ENCODE measurements around the gene PIN1. TPM values are rescaled to one million over a fixed set of nuclear protein-coding genes. Genes with fewer than 3 reads are reported as not detected.

PIN1 gene
- total and polyA plus RNA-seq, 2 of the 8 experiments (the other 6 are each of a cell fraction or from before 2014, with no cell fraction given), result 78.3 to 90.8 TPM

DNA sequence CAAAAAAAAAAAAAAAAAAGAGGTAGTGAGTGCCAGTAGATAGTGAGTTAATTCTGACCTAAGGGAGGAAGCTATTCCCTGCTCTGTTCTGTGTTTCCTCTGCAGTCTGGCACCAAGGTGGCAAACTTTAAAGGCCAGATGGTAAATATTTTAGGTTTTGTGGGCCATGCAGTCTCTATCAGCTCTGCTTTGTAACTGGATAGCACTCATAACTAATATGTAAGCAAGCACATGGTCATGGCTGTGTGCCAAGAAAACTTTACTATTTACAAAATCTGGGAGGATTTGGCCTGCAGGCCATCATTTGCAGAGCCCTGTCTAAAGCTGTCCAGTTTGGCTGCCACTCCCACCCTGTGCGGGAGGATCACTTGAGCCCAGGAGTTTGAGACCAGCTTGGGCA, 4.3 kb downstream of the PIN1 start:
- H2AK5ac ChIP-seq (ENCODE audit: low read depth, low read length), result no peak overlapping the region
- no peak overlapping the region for H3K14ac ChIP-seq (ENCODE audit: insufficient read length)
- POLR2A ChIA-PET (ENCODE audit: partially characterized antibody), result no interaction called here
- no peak overlapping the region for H2BK15ac ChIP-seq (ENCODE audit: low read length)
- no peak overlapping the region for H3K4me3 ChIP-seq (ENCODE audit: extremely low read depth in 1 of 4, insufficient read depth in 2 of 4, low read depth in 3 of 4, low read length in 4 of 4)
- no peak overlapping the region for H4K5ac ChIP-seq (ENCODE audit: insufficient read length, low read depth, low read length)
- peaks cover 6% of the 10 kb centered on the region; the same call in 1 of the 2 replicates for H3K23me2 ChIP-seq (ENCODE audit: low read depth, low read length)
- peaks cover 14% of the 10 kb centered on the region for H3K79me1 ChIP-seq (ENCODE audit: low read depth, low read length)
- H3K23ac ChIP-seq (ENCODE audit: insufficient read length), result no peak overlapping the region
- FAIRE-seq, result no peak
- H3K27ac ChIP-seq (ENCODE audit: low read depth, low read length), result no peak overlapping the region
- peaks cover 4 to 25% of the 10 kb centered on the region in 2 experiments for H4K20me1 ChIP-seq (replicated peaks in 1 of 2; ENCODE audit: control insufficient read depth in 1 of 2, insufficient read depth in 2 of 2, low read length in 2 of 2)
- H2AFZ ChIP-seq (ENCODE audit: low read length), result no peak overlapping the region
- H3K9ac ChIP-seq (replicated peaks in 1 of 4; ENCODE audit: extremely low read depth in 1 of 4, low read depth in 3 of 4, low read length in 3 of 4), result no peak overlapping the region
- no peak overlapping the region for H3K18ac ChIP-seq (ENCODE audit: extremely low read depth, low read length)
- H2BK120ac ChIP-seq (replicated peaks; ENCODE audit: low read depth, low read length), result no peak overlapping the region
- CTCF ChIA-PET (ENCODE audit: partially characterized antibody), result interaction anchor here (0.5 to 2.0 kb wide), 3 partner anchors 45 to 237 kb away, joined by 3 to 5 read pairs (median 4); no protein-coding TSS in a partner anchor
- no peak overlapping the region for H4K8ac ChIP-seq (ENCODE audit: extremely low read depth, insufficient read depth, low read length)
- 90% methylated on average over 1 of the region's 1 CpG; no CpG with 5 or more reads in 1 of the 2 experiments for WGBS, 2 experiments (ENCODE audit: extremely low coverage in 1 of 2, insufficient coverage in 1 of 2, insufficient read length in 1 of 2, insufficient replicate concordance in 2 of 2, low coverage in 1 of 2, low lambda C conversion rate in 2 of 2, missing lambda C conversion rate in 1 of 2)
- DNase-seq (ENCODE audit: low read depth in 1 of 2, low spot score in 2 of 2), result no peak
- H2BK5ac ChIP-seq (ENCODE audit: low read depth, low read length), result no peak overlapping the region
- no peak overlapping the region for H4K91ac ChIP-seq (replicated peaks; ENCODE audit: insufficient read length, low read length)
- peaks cover 0 to 3% (median under 1%) of the 10 kb centered on the region in 4 experiments; a peak in 3 of 7 replicates for H3K4me1 ChIP-seq (replicated peaks in 1 of 4; ENCODE audit: control insufficient read depth in 3 of 4, insufficient read depth in 4 of 4, low read length in 3 of 4)
- no peaks in the 10 kb centered on the region for H3K27me3 ChIP-seq (replicated peaks in 1 of 4; ENCODE audit: control insufficient read depth in 3 of 4, extremely low read depth in 1 of 4, insufficient read depth in 3 of 4, low read length in 3 of 4)
- H3K79me2 ChIP-seq (ENCODE audit: control insufficient read depth in 1 of 2, insufficient read depth in 2 of 2, low read length in 2 of 2), result peaks cover 5 to 15% of the 10 kb centered on the region in 2 experiments
- H2BK12ac ChIP-seq (ENCODE audit: low read depth, low read length), result no peak overlapping the region
- H3K9me3 ChIP-seq (ENCODE audit: insufficient read depth in 2 of 2, low read depth in 1 of 2, low read length in 1 of 2), result no peaks in the 10 kb centered on the region
- no peak overlapping the region for H3K4me2 ChIP-seq (ENCODE audit: insufficient read depth in 1 of 2, low read depth in 2 of 2, low read length in 2 of 2)
- no peak overlapping the region for H3K56ac ChIP-seq (replicated peaks; ENCODE audit: insufficient read length, low read depth, low read length)
- H3K4ac ChIP-seq (replicated peaks; ENCODE audit: insufficient read length, low read depth, low read length), result no peak overlapping the region
- H3K36me3 ChIP-seq (ENCODE audit: control insufficient read depth in 2 of 4, insufficient read depth in 4 of 4, low read length in 3 of 4), result peaks cover 5 to 36% (median 10%) of the 10 kb centered on the region in 4 experiments; a peak in 6 of 8 replicates
- H2BK20ac ChIP-seq (ENCODE audit: low read length), result no peak overlapping the region
- TF ChIP-seq EGR1 (IDR thresholded peaks at IDR 0.05; ENCODE audit: borderline replicate concordance, low read depth, low read length), result no peak
- no peak for TF ChIP-seq KDM5A (IDR thresholded peaks at IDR 0.05; ENCODE audit: low read length)
- no peak for TF ChIP-seq SP2 (IDR thresholded peaks at IDR 0.05; ENCODE audit: low read length)
- TF ChIP-seq, protein P1, sequence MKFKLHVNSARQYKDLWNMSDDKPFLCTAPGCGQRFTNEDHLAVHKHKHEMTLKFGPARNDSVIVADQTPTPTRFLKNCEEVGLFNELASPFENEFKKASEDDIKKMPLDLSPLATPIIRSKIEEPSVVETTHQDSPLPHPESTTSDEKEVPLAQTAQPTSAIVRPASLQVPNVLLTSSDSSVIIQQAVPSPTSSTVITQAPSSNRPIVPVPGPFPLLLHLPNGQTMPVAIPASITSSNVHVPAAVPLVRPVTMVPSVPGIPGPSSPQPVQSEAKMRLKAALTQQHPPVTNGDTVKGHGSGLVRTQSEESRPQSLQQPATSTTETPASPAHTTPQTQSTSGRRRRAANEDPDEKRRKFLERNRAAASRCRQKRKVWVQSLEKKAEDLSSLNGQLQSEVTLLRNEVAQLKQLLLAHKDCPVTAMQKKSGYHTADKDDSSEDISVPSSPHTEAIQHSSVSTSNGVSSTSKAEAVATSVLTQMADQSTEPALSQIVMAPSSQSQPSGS (IDR thresholded peaks at IDR 0.05; ENCODE audit: low read length), result no peak
- no peak for TF ChIP-seq HDAC2 (IDR thresholded peaks at IDR 0.05; ENCODE audit: borderline replicate concordance in 1 of 2, low read depth in 2 of 2, low read length in 2 of 2)
- no peak for TF ChIP-seq SP1 (IDR thresholded peaks at IDR 0.05; ENCODE audit: low read depth, low read length)
- TF ChIP-seq HDAC6 (IDR thresholded peaks at IDR 0.05; ENCODE audit: low read depth, low read length), result no peak
- TF ChIP-seq GABPA (IDR thresholded peaks at IDR 0.05; ENCODE audit: borderline replicate concordance, insufficient read depth, low read length), result no peak
- no peak for TF ChIP-seq PHF8 (conservative IDR thresholded peaks at IDR 0.05; ENCODE audit: low read depth, low read length)
- TF ChIP-seq BACH1 (IDR thresholded peaks at IDR 0.05; ENCODE audit: low read length), result no peak
- TF ChIP-seq BCL11A (IDR thresholded peaks at IDR 0.05; ENCODE audit: low read depth in 2 of 2, low read length in 2 of 2), result no peak
- no peak for TF ChIP-seq FOSL1 (IDR thresholded peaks at IDR 0.05; ENCODE audit: insufficient read depth, low read depth, low read length)
- no peak for TF ChIP-seq TEAD4 (IDR thresholded peaks at IDR 0.05; ENCODE audit: low read depth, low read length)
